ENCODE measurements around the gene CCNG2.
A peak's percentile ranks its signal among the peaks of the same experiment; 100 is the strongest.

CCNG2 gene

GRCh38 chr4:77147079-77147782, 9.8 kb upstream of the CCNG2 start:
- DNase-seq = no peak

GRCh38 chr4:77148078-77148477, 8.9 kb upstream of the CCNG2 start:
- DNase-seq = no peak

- no peak for DNase-seq
Measured at GRCh38 chr4:77149789-77150188, 7.2 kb upstream of the CCNG2 start.

- DNase-seq = no peak
Measured at GRCh38 chr4:77151241-77151640, 5.8 kb upstream of the CCNG2 start.

- no peak for DNase-seq
Measured at GRCh38 chr4:77152421-77152820, 4.6 kb upstream of the CCNG2 start.

- no peak for DNase-seq
Measured at GRCh38 chr4:77153006-77153405, 4.0 kb upstream of the CCNG2 start.

- no peak for DNase-seq
Measured at GRCh38 chr4:77154065-77154464, 2.9 kb upstream of the CCNG2 start.

- DNase-seq = no peak
Measured at GRCh38 chr4:77154761-77155499, 2.1 kb upstream of the CCNG2 start.

- DNase-seq = no peak
Measured at GRCh38 chr4:77155631-77156452, 1.2 kb upstream of the CCNG2 start.

- peak; percentile 92 for DNase-seq
Measured at GRCh38 chr4:77156533-77156911, 485 bp upstream of the CCNG2 start.

- DNase-seq = peak; percentile 63
Measured at GRCh38 chr4:77157859-77158486, 966 bp downstream of the CCNG2 start.

GRCh38 chr4:77158487-77158861, 1.5 kb downstream of the CCNG2 start:
- DNase-seq = no peak

GRCh38 chr4:77159806-77160205, 2.8 kb downstream of the CCNG2 start:
- DNase-seq = no peak

- DNase-seq = no peak
Measured at GRCh38 chr4:77163641-77164040, 6.6 kb downstream of the CCNG2 start.

- no peak for DNase-seq
Measured at GRCh38 chr4:77167173-77167572, 10.2 kb downstream of the CCNG2 start.

- no peak for DNase-seq
Measured at GRCh38 chr4:77167866-77168265, 10.9 kb downstream of the CCNG2 start.

- DNase-seq = no peak
Measured at GRCh38 chr4:77169481-77169880, 12.5 kb downstream of the CCNG2 start.

GRCh38 chr4:77170926-77171325, 13.9 kb downstream of the CCNG2 start:
- DNase-seq = no peak

- DNase-seq = no peak
Measured at GRCh38 chr4:77172336-77172735, 15.3 kb downstream of the CCNG2 start.

- DNase-seq = no peak
Measured at GRCh38 chr4:77174426-77174825, 17.4 kb downstream of the CCNG2 start.

- DNase-seq = no peak
Measured at GRCh38 chr4:77175201-77175611, 18.2 kb downstream of the CCNG2 start.

GRCh38 chr4:77176640-77177039, 19.6 kb downstream of the CCNG2 start:
- DNase-seq = no peak

- DNase-seq = no peak
Measured at GRCh38 chr4:77177199-77177598, 20.2 kb downstream of the CCNG2 start.

Data from T-helper 9 cell (primary cell).